Measurements from ENCODE around the gene CACNA1C. TPM values are rescaled to one million over a fixed set of nuclear protein-coding genes. Genes with fewer than 3 reads are reported as not detected.

CACNA1C gene
- polyA plus RNA-seq, 1 of the 3 experiments (the other 2 are of a cell fraction): 1.5 TPM

DNA sequence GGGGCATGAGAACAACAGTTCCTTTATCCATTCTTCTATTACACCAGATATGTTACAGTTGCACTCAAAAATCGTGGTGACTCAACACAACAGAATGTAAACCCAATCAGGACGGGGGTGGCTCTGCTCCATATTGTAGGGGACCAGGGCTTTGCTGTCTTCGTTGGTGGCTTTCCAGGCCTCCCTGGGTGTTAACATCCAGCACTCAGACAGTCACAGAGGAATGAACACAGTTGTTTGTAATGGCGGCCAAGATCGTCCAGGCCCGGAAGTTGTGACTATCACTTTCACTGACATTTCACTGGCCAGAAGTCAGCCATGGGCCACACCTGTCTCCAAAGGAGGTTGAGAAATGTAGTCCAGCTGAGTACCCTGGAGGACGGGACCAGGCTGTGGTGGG is 204.1 kb downstream of the CACNA1C start:
- Histone ChIP-seq H3K4me3 (ENCODE audit: low read depth in 2 of 2, low read length in 1 of 2) (no peak overlapping the region), H3K79me2 (ENCODE audit: insufficient read depth) (no peaks in the 10 kb centered on the region)

DNA sequence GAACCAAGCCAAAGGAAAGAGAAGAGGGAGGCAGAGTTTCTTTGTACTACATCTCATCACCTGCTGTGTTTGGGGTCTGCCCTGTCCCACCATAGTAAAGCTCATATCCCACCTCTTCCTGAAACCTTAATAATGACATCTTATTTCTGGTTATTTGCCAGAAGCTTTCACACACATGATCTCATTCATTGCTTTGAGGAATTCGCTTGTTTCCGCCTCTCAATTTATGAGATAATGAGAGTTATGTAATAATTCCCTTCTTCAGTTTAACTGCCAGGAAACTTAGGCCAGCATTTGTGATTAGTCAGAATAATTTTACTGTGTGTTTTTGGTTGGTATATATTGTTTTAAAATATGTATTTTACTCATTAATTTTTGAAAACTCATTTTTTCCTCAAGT is 205.2 kb downstream of the CACNA1C start:
- peaks cover 4 to 15% of the 10 kb centered on the region in 2 experiments; a peak in 2 of 4 replicates for H3K4me1 ChIP-seq (ENCODE audit: control insufficient read depth in 1 of 2, insufficient read depth in 2 of 2, low read depth in 1 of 2, low read length in 1 of 2)
- POLR2A ChIA-PET: no interaction called here

More for the DNA sequence above, 204.1 kb downstream of the CACNA1C start:
- no peaks in the 10 kb centered on the region for H3K9me3 ChIP-seq
- no peak for DNase-seq
- H3K27me3 ChIP-seq (ENCODE audit: insufficient read depth): no peaks in the 10 kb centered on the region
- H3K4me2 ChIP-seq: no peak overlapping the region
- ChIA-PET CTCF (no interaction called here), POLR2A (no interaction called here)
- H3F3A ChIP-seq (replicated peaks; ENCODE audit: insufficient read depth): peaks cover 4% of the 10 kb centered on the region
- no peak overlapping the region for H3K9ac ChIP-seq
- H3K4me1 ChIP-seq (ENCODE audit: control insufficient read depth in 1 of 2, insufficient read depth in 2 of 2, low read depth in 1 of 2, low read length in 1 of 2): peaks cover 5 to 20% of the 10 kb centered on the region in 2 experiments; a peak in 2 of 4 replicates
- H3K9me2 ChIP-seq: no peaks in the 10 kb centered on the region
- H4K20me1 ChIP-seq (ENCODE audit: insufficient read depth): no peaks in the 10 kb centered on the region
- 56% methylated on average over 4 of the region's 7 CpGs for WGBS (ENCODE audit: low lambda C conversion rate)
- H3K36me3 ChIP-seq (replicated peaks in 1 of 2; ENCODE audit: control insufficient read depth in 1 of 2, insufficient read depth in 2 of 2, low read length in 1 of 2): no peaks in the 10 kb centered on the region
- peak overlapping the region; percentile 9 to 57; a peak in 3 of 4 replicates for H3K27ac ChIP-seq (ENCODE audit: low read depth in 2 of 2, low read length in 1 of 2)
- H2AFZ ChIP-seq (ENCODE audit: low read depth): 0 out of 2 replicates have a peak overlapping the region, but pooled peaks have one; percentile 17
- TF ChIP-seq RFX5 (IDR thresholded peaks at IDR 0.05; ENCODE audit: low read length) (no peak), FOSL2 (IDR thresholded peaks at IDR 0.05; ENCODE audit: borderline replicate concordance, low read depth) (peak; percentile 30; the same call in 1 of the 2 replicates), POLR2AphosphoS5 (IDR thresholded peaks at IDR 0.05; ENCODE audit: low read depth, low read length) (no peak)
- TF ChIP-seq, protein P1, sequence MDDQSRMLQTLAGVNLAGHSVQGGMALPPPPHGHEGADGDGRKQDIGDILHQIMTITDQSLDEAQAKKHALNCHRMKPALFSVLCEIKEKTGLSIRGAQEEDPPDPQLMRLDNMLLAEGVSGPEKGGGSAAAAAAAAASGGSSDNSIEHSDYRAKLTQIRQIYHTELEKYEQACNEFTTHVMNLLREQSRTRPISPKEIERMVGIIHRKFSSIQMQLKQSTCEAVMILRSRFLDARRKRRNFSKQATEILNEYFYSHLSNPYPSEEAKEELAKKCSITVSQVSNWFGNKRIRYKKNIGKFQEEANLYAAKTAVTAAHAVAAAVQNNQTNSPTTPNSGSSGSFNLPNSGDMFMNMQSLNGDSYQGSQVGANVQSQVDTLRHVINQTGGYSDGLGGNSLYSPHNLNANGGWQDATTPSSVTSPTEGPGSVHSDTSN (IDR thresholded peaks at IDR 0.05): no peak

More for the DNA sequence above, 205.2 kb downstream of the CACNA1C start:
- H3K9me3 ChIP-seq: no peaks in the 10 kb centered on the region
- TF ChIP-seq CHD2 (IDR thresholded peaks at IDR 0.05; ENCODE audit: low read length, partially characterized antibody): no peak
- no peak for TF ChIP-seq NFIC (IDR thresholded peaks at IDR 0.05; ENCODE audit: borderline replicate concordance)
- TF ChIP-seq, protein P2, sequence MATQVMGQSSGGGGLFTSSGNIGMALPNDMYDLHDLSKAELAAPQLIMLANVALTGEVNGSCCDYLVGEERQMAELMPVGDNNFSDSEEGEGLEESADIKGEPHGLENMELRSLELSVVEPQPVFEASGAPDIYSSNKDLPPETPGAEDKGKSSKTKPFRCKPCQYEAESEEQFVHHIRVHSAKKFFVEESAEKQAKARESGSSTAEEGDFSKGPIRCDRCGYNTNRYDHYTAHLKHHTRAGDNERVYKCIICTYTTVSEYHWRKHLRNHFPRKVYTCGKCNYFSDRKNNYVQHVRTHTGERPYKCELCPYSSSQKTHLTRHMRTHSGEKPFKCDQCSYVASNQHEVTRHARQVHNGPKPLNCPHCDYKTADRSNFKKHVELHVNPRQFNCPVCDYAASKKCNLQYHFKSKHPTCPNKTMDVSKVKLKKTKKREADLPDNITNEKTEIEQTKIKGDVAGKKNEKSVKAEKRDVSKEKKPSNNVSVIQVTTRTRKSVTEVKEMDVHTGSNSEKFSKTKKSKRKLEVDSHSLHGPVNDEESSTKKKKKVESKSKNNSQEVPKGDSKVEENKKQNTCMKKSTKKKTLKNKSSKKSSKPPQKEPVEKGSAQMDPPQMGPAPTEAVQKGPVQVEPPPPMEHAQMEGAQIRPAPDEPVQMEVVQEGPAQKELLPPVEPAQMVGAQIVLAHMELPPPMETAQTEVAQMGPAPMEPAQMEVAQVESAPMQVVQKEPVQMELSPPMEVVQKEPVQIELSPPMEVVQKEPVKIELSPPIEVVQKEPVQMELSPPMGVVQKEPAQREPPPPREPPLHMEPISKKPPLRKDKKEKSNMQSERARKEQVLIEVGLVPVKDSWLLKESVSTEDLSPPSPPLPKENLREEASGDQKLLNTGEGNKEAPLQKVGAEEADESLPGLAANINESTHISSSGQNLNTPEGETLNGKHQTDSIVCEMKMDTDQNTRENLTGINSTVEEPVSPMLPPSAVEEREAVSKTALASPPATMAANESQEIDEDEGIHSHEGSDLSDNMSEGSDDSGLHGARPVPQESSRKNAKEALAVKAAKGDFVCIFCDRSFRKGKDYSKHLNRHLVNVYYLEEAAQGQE (IDR thresholded peaks at IDR 0.05; ENCODE audit: low read depth, low read length): no peak
- TF ChIP-seq, protein P3, sequence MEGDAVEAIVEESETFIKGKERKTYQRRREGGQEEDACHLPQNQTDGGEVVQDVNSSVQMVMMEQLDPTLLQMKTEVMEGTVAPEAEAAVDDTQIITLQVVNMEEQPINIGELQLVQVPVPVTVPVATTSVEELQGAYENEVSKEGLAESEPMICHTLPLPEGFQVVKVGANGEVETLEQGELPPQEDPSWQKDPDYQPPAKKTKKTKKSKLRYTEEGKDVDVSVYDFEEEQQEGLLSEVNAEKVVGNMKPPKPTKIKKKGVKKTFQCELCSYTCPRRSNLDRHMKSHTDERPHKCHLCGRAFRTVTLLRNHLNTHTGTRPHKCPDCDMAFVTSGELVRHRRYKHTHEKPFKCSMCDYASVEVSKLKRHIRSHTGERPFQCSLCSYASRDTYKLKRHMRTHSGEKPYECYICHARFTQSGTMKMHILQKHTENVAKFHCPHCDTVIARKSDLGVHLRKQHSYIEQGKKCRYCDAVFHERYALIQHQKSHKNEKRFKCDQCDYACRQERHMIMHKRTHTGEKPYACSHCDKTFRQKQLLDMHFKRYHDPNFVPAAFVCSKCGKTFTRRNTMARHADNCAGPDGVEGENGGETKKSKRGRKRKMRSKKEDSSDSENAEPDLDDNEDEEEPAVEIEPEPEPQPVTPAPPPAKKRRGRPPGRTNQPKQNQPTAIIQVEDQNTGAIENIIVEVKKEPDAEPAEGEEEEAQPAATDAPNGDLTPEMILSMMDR (IDR thresholded peaks at IDR 0.05): no peak
- TF ChIP-seq, protein P4, sequence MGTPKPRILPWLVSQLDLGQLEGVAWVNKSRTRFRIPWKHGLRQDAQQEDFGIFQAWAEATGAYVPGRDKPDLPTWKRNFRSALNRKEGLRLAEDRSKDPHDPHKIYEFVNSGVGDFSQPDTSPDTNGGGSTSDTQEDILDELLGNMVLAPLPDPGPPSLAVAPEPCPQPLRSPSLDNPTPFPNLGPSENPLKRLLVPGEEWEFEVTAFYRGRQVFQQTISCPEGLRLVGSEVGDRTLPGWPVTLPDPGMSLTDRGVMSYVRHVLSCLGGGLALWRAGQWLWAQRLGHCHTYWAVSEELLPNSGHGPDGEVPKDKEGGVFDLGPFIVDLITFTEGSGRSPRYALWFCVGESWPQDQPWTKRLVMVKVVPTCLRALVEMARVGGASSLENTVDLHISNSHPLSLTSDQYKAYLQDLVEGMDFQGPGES (IDR thresholded peaks at IDR 0.05; ENCODE audit: low read depth, low read length): no peak
- TF ChIP-seq, protein P1 (IDR thresholded peaks at IDR 0.05): no peak
- H4K20me1 ChIP-seq (ENCODE audit: insufficient read depth): no peaks in the 10 kb centered on the region
- H3K9me2 ChIP-seq: no peaks in the 10 kb centered on the region
- H3K36me3 ChIP-seq (replicated peaks in 1 of 2; ENCODE audit: control insufficient read depth in 1 of 2, insufficient read depth in 2 of 2, low read length in 1 of 2): no peaks in the 10 kb centered on the region
- H3K4me3 ChIP-seq (ENCODE audit: low read depth in 2 of 2, low read length in 1 of 2): no peak overlapping the region
- DNase-seq: no peak
- no peaks in the 10 kb centered on the region for H3K79me2 ChIP-seq (ENCODE audit: insufficient read depth)
- WGBS (ENCODE audit: low lambda C conversion rate): 74% methylated on average over 2 of the region's 2 CpGs
- H3K27ac ChIP-seq (ENCODE audit: low read depth in 2 of 2, low read length in 1 of 2): peak overlapping the region in 1 of 2 experiments; percentile 14; a peak in 1 of 4 replicates
- no peak overlapping the region for H3K9ac ChIP-seq
- no peak overlapping the region for H2AFZ ChIP-seq (ENCODE audit: low read depth)
- peaks cover 4% of the 10 kb centered on the region for H3F3A ChIP-seq (replicated peaks; ENCODE audit: insufficient read depth)
- H3K4me2 ChIP-seq: no peak overlapping the region
- H3K27me3 ChIP-seq (ENCODE audit: insufficient read depth): no peaks in the 10 kb centered on the region
- CTCF ChIA-PET: no interaction called here
